IPS-NIHi7 (cell line): ENCODE measurements around the gene TMEM17.
"Not testable (repeated sequence)": the region's sequence is repeated elsewhere in the genome, so short reads cannot be mapped to it uniquely, and the experiment has no call there.

Experiments
- DNase-seq: peaks from one replicate; pipeline ENCODE4 v3.0.0; 2012; ENCODE audit warnings: mixed read lengths; ENCODE audit errors: extremely low spot score

Gene TMEM17, protein sequence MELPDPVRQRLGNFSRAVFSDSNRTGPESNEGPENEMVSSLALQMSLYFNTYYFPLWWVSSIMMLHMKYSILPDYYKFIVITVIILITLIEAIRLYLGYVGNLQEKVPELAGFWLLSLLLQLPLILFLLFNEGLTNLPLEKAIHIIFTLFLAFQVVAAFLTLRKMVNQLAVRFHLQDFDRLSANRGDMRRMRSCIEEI

DNA sequence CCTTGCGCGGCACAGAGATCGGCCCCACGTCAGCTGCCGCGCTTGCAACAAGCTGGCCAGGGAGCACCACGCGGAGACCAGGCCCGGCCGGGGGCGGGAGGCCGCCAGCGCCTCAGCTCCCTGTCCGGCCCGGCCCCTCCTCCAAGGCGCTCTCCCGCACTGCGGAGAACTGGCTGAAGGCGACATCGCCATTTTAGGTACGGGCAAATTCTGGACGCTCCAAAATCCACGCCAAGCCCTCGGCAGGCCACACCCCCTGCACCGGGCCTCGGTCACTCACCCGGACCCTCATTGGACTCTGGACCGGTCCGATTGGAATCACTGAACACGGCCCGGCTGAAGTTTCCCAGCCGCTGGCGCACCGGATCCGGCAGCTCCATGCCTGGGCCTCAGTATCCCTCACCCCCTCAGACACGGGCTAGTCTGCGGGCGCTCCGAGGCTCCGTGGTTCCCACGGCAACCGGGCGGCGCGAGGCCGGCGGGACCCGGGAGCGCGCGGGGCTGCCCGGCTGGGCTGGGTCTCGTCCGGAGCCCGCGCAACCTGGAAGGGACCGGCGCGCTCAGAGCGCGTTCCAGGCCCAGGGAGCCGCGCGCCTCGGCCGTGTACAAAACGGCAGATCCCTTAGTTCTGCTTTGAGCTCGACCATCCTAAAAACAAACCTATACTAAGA lies at the start of gene TMEM17:
Gene TMEM17 (minus strand): TSS at position 446 of the 671 bp plus-strand sequence. CDS start 66 bp downstream, at position 380.
- DNase-seq, result peak; percentile 88

DNA sequence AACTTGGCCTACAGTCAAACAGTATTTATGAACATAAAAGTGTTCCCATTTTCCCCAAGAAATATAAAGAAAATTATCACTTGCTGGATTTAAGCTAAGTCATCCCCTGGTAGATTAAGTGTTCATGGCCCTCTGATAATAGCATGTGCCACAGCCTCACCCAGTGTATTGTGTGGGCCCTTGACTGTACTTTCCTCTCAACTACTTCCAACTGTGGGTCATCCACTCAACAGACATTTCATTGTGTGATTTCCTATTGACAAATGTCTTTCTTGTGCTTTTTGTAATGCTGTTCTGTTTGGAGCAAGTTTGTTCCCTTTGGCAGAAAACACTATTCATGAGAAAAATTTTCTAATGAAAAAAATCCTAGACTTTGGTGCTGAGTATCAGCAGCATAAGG lies 48.4 kb upstream of the TMEM17 start:
- no peak for DNase-seq

DNA sequence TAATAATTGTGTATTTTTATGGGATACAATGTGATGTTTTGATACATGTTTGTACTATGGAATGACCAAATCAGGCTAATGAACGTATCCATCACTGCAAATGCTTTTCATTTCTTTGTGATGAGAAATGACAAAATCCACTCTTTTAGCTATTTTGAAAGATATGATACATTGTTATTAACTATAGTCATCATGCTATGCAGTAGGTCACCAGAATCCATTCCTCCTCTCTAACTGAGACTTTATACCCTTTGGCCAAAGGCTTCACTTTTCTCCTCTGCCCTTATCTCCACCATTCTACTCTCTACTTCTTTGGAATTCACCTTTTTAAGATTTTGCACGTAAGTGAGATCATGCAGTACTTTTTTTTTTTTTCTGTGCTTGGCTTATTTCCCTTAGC lies 44.5 kb upstream of the TMEM17 start:
- DNase-seq, result no peak

DNA sequence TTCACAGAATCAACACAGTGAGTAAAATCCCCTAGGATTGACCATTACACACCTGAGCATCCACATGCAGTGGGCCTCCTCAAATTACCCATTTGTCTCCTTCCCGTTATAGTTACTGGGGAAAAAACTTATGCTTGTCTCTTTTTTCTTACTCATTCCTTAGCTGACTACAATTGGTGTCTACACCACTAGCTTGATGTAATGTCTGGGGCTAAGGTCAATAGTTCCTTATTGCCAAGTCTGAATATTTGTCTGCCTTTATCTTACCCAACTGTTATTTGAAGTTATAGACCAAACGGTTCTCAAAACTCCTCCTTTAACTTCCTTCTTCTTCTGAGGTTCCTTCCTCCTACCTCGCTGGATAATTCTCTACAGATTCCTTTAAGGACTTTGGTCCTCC lies 41.9 kb upstream of the TMEM17 start:
- no peak for DNase-seq

DNA sequence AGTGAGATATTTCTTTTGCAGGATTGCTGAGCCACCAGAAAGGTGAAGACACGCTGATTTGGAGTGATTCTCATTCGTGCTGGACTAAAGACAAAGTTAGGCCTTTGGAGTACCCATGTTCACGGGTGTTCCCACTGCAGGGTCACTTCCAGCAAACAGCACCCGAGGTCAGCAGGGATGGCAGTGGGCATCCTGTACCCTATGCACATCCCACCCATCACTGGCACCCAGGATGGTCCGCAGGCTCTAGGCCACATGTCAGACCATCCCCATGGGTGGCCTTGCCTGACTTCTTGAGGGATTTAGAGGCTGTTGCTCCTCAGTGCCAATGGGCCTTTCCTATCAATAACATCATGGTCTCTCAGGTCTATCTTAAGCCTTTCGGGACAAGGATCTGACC lies 39.3 kb upstream of the TMEM17 start:
- no peak for DNase-seq

DNA sequence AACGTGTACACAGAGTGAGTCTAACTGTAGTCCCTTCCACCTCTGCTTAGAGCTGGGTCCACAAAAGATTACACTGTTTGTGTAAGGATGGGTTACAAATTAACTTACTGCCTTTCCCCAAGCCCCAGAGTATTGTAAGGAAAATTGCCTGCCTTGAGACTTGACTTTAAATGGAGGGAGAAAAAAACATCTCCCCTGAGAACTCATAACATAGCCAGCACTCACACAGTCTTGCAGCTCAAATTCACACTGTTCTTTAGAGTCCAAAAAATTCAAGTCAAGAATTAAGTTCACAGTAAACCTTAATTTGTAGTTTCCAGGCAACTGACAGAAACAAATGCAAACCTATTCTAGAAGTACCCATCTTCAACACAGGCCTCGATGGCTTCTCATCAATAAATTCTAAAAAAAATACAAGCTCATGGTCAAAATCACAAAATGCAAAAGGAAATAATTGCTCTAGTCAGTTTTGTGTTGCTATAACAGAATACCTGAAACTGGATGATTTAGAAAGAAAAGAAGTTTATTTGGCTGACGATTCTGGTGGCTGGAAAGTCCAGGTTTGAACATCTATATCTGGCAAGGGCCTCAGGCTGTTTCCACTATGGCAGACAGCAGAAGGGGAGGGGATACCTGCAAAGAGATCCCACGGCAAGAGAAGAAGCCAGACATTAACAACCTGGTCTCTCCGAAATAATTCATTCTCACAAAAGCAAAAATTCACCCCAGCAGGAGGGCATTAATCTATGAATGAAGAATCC lies 34.6 kb upstream of the TMEM17 start:
- DNase-seq, result no peak

DNA sequence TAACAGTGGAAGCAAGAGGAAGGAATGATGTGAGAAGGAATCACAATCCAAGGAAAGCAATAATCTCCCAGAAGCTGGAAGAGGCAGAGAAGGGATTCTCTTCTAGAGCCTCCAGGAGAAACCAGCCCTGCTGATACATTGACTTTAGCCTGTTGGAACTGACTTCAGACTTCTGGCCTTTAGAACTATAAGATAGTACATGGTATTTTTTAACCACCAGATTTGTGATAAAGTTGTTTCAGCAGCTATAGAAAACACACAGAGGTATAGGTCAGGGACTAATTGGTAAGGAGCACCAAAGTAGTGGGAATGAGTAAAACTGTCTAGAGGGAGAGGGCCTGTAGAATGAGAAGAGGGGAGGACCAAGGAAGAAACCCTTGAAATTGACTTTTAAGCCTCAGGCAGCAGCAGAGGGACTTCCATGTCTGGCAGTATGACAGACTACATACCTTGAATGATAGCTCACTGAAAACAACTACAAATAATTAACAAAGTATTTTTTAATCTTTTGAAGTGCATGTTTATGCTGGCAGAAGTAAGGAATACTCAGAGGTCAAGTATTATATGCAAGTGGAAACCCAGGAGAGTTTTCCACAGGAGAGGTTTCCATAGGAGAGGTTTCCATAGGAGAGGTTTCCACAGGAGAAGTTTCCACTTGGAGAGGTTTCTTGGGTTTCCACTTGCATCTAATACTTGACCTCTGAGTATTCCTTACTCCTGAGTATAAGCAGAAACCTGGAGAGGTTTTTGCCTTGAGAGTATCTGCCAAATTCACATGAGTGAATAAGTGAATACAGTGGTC lies 33.8 kb upstream of the TMEM17 start:
- no peak for DNase-seq

DNA sequence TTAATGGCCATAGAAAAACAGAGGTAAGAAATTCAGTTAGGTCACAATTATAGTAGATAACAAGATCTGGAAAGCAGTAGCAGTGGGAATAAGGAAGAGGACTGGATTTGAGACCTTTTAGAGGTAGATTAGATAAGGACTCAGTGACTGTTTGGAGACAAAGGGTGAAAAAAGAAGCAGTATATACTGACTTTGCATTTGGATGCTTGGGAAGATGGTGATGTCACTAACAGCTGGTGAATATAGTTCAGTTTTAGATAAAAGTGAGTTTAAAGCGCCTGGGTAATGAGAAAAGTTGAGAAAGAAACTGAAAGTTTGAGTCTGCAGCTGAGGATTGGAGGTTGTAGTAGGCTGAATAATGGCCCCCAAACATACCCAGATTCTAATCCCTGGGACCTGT lies 32.8 kb upstream of the TMEM17 start:
- DNase-seq, result no peak

DNA sequence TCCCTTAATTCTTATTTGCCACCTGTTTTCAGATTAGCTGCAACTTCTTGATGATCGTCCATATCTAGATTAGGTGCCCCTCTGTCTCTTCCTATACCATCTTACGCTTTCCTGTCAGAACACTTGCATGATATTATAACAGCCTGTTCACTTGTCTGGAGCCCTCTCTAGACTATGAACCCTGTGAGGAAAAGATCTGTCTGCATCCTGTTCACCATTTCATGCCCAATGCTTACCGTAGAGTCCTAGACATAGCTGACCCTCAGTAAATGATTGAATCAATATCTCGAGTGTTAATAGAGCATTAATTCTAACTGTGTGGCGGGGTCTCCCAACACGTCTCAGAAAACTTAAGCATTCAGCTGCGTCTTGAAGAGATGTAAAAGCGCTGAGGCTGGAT lies 31.8 kb upstream of the TMEM17 start:
- DNase-seq, result no peak

DNA sequence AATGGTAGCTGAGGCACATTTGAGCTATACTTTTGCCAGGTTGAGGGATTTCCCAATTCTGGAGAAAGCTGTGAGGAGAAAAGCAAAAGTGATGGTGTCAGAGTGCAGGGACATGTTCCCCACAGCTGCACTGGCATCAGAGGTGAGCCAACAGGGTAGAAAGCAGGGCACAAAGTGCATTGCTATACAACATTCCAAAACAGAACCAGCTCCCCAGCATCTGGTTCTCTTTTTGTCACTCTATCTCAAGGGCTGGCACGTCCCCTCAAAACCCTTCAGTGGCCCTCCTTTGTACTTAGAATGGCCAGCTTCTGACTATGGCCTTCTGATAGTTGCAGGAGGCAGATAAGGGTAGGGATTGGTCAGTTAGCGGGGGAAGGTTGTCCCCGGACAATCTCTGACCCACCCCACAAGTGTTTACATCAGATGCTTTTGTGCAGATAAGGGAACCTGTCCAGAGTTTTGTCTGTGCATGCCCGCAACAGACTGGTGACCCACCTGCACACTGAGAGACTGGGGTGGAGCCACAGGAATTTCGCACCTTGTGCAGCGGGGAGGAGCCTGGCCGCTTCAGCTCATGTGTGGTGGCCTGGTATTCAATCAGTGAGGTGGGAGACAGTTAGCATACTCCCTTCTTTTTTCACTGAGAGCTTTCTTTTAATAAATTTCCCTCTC lies 31.0 kb upstream of the TMEM17 start:
- no peak for DNase-seq

DNA sequence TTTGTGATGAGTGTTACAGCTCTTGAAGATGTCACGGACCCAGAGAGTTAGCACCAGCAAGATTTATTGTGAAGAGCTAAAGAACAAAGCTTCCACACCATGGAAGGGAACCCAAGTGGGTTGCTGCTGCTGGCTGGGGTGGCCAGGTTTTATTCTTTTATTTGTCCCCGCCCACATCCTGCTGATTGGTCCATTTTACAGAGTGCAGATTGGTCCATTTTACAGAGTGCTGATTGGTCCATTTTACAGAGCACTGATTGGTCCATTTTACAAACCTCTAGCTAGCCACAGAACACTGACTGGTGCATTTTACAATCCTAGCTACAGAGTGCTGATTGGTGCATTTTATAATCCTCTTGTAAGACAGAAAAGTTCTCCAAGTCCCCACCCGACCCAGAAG lies 29.5 kb upstream of the TMEM17 start:
- DNase-seq, result not testable (repeated sequence)

DNA sequence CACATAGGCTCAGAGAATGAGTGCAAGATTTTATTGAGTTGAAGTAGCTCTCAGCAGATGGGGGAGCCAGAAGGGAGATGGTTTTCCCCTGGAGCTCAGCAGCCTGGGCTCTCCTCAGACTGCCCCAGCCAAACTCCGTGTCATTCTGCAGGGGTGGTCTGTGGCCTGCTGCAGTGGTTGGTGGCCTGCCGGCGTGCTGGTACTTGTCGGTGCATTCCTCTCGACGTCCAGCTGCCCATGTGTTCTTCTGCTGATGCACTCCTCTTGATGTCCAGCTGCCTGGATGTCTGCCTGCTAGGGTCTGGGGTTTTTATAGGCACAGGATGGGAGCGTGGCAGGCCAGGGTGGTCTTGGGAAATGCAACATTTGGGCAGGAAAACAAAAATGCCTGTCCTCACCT lies 25.6 kb upstream of the TMEM17 start:
- DNase-seq, result no peak

DNA sequence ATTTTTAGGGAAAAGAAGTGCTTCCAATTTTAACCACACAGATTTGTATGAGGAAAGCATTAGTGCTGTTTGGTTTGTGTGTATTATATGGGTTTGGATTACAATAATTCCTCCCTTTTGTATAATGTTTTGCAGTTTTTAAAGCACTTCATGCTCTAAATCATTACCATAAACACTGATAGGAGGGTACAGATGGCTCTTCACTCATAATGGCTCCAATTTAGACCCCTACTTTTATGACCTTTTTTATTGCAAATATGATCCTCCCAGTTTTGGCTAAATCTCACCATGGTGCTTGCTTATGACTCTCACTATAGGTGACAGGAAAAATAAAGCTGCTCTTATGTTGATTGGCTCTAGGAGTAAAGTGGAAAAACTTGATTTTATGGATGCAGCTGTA lies 23.8 kb upstream of the TMEM17 start:
- no peak for DNase-seq

DNA sequence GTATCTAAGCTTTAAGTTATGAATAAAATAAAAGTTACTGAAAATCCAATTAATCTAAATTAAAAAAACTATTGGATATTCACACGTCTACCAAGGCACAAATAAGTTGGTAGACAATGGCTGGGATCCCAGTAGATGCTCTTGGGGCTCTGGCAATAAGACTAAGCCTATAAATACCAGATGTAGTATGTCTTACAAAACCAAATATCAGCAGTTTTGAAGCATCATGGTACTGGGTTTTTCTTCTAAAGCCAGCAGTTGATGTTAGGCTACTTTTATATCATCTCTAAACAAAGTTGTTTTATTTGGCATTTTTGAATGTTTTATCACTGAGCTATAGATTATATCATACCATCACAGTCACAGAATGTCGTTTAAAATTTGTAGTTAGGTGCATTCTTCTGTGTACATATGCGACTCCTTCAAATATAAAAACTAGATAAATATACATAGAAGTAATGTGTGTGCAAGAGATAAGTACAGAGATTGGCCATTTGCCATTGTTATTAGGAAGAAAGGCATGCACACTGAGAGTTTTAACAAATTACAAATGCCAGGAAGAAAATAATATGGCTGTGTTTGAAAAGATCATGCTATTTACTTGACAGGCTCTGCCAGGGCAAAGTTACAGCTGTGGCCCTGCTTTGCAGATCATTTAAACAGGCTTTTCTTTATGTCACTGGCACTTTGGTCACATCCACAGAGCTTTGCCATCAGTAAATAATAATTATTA lies 21.6 kb upstream of the TMEM17 start:
- no peak for DNase-seq

DNA sequence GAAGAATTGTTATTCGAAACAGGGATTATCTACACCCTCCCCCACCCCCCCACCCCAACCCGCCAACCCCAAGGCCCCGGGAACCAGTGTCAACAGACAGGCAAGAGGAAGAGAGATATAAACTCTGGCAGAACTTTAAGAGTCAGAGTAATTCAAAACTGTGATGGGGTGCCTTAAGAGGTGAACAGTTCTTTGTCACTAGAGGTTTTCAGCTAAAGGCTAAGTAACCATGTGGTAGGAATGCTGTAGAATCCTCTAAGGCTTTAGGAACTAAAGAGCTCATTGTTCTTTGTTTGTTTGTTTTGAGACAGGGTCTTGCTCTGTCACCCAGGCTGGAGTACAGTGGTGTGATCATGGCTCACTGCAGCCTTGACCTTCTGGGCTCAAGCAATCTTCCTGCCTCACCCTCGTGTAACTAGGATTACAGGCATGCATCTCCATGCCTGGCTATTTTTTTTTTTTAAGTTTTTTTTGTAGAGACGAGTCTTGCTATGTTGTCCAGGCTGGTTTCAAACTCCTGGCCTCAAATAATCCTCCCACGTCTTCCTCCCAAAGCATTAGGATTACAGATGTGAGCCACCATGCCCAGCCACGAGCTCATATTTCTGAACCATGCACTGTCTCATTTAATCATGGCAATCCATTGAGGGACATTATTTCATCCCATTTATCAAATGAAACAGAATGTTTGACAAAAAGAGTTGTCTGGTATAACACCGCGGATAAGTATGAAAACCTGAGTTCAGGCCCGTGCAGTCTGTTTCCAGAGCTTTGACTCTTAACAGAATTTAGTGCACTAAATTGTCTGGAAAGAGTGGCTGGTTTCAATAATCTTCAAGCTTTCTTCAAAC lies 20.8 kb upstream of the TMEM17 start:
- peak; percentile 44 for DNase-seq

DNA sequence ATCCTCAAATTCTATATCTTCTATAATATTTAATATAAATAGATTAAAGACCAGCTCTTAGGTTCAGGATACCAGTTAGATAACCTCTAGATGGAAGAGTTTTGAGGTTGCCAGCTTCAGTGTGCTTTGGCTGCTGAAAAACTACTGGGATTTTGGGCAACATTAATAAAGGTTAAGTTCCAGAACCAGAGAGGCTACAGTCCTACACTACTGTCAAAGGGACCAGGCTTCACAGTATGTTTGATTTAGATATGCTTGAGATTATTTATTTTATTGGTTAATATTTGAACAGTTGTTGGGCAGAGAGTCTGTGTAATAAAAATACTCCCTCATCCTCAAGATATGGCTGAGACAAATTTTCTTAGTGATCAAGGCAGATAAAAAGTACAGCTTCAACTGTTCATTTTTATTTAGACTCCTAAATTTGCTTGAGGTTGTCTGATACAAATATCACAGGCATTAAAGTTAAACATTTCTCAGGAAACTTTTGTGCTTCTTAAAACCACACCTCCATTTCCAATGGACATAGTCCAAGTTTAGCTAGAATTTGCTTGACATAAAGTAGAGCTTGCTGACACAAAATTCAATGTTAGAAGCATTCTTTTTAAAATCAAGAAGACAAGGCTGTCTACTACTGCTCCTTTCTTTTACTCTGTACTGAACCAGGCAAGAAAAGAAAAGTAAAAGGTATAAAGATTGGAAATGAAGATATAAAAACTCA lies 19.7 kb upstream of the TMEM17 start:
- no peak for DNase-seq

DNA sequence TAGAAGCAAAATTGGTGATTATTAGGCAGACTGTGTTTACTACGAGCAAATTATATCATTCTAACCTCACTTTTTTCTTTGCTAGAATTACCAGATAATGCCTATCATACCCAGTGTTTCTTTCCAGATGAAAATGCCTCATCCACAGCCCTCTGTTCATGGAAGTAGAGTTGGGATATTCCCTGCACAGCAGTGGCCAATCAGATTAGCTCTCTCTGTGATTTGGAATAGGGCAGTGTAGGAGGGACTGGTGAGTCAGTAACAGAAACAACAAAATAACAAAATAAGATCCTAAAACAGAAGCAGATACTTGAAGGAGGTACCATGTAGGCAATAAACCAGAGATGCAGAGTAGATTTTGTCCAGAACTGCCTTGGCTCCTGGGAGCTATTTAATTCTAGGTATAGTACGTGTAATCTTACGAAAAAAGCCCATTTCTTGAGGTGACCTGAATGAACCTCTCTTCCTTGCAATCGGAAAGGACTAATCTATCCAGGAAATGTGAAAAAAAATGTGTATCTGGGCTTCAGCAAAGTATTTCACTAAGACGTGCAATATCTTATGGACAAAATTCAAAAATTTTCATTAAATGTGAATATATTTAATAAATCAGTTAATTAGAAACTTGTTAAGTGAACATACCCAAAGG lies 18.4 kb upstream of the TMEM17 start:
- no peak for DNase-seq

DNA sequence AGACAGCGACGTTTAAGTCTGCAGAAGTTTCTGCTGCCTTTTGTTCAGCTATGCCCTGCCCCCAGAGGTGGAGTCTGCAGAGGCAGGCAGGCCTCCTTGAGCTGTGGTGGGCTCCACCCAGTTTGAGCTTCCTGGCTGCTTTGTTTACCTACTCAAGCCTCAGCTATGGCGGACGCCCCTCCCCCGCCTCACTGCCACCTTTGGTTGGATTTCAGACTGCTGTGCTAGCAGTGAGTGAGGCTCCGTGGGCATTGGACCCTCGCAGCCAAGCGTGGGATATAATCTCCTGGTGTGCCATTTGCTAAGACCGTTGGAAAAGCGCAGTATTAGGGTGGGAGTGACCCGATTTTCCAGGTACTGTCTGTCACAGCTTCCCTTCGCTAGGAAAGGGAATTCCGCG lies 15.1 kb upstream of the TMEM17 start:
- not testable (repeated sequence) for DNase-seq

DNA sequence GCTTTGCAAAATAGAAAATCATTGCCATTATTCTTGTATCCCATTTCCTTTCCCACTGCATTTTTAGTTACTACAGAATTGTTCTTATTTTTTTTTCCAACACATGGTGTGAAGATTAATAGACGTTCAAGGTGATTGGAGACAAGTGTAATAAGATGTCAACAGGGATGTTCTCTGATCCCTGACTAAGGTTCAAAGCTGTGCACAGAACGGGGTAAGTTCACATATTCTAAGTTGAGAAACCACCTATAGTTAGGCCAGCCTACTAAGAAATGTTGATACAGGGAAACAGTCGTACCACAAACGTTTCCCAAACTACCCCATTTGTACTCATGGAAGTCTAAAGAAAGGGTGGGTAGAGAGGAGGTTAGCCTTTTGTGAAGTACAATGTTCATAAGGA lies 6.4 kb upstream of the TMEM17 start:
- DNase-seq, result no peak
